Heart left ventricle (tissue), 16 donors: Measurements from ENCODE around the gene AKT1. TPM values are rescaled to one million over a fixed set of nuclear protein-coding genes. Genes with fewer than 3 reads are reported as not detected.

Experiments used
- ATAC-seq, 4 donors: fragments of 200-7000 bp; cut with Tn5 transposase; one replicate each; pipeline ENCODE4 v1.9.1; 2020 to 2022; ENCODE audit warnings: moderate library complexity in 4 of 4, mild to moderate bottlenecking in 3 of 4, moderate number of reproducible peaks in 1 of 4
- DNase-seq, 5 donors: peaks; one replicate each; pipeline ENCODE4 v3.0.0-alpha.2; 2020
- H3K27ac ChIP-seq, 12 donors: fragments of 200-600 bp; sonication (generic) in 4 of 12; one replicate each; pipeline versions ENCODE4 v1.5.0 to v1.8.0; 2016 to 2022; ENCODE audit warnings: mild to moderate bottlenecking in 2 of 12
- H3K27me3 ChIP-seq, 9 donors: fragments of 200-600 bp; sonication (generic) in 2 of 9; one replicate each; pipeline versions ENCODE4 v1.5.1 to v1.8.0; 2016 to 2022; ENCODE audit warnings: mild to moderate bottlenecking in 3 of 9
- H3K36me3 ChIP-seq, 9 donors: fragments of 200-600 bp; sonication (generic) in 2 of 9; one replicate each; pipeline versions ENCODE4 v1.5.0 to v1.8.0; 2018 to 2022; ENCODE audit warnings: mild to moderate bottlenecking in 2 of 9
- H3K4me1 ChIP-seq, 12 donors: fragments of 200-600 bp; sonication (generic) in 4 of 12; one replicate each; pipeline versions ENCODE4 v1.5.0 to v1.8.0; 2016 to 2022; ENCODE audit warnings: mild to moderate bottlenecking in 3 of 12
- H3K4me3 ChIP-seq, 12 donors: fragments of 200-600 bp; sonication (generic) in 4 of 12; one replicate each; pipeline versions ENCODE4 v1.5.0 to v1.8.0; 2017 to 2022; ENCODE audit warnings: mild to moderate bottlenecking in 9 of 12, moderate library complexity in 4 of 12
- H3K9me3 ChIP-seq, 12 donors: fragments of 200-600 bp; sonication (generic) in 4 of 12; one replicate each; pipeline versions ENCODE4 v1.5.0 to v1.8.0; 2016 to 2022; ENCODE audit warnings: mild to moderate bottlenecking in 1 of 12
- CTCF ChIP-seq, 12 donors: fragments of 200-600 bp; sonication (generic) in 4 of 12; IDR thresholded peaks; one replicate each; pipeline versions ENCODE4 v1.5.0 to v1.8.0; 2018 to 2022; ENCODE audit warnings: antibody characterized with exemption in 12 of 12, mild to moderate bottlenecking in 5 of 12
- POLR2A ChIP-seq, 2 donors: fragments of 450-650 bp; IDR thresholded peaks; one replicate each; pipeline ENCODE4 v1.6.1; 2017; ENCODE audit warnings: antibody characterized with exemption in 2 of 2, mild to moderate bottlenecking in 2 of 2, moderate library complexity in 2 of 2
- WGBS, 4 donors: extraction: QIAGEN DNeasy Blood & Tissue Kit in 2 of 4; methylation state at CpG; one replicate each; pipeline versions ENCODE4 v1.1.5 to v1.1.7; 2013 to 2018; 5-methylcytosine and 5-hydroxymethylcytosine counted together
- intact Hi-C, 10 donors: fragments of 100-400 bp; cut with DNase I; formaldehyde crosslinking; loops; one replicate each; pipeline versions ENCODE4 v1.11.1 to v1.14.2; 2022
- polyA plus RNA-seq, 2 donors: library from polyadenylated mRNA; stranded (reverse); fragments of 200-250 nt; gene quantifications; one replicate each; pipeline ENCODE4 v1.2.3, GENCODE V29; 2013
- total RNA-seq, 9 donors: library from RNA; depleted of rRNA in 2 of 9; stranded (reverse); fragments of >200 nt in 2 of 9; fragmentation: NEBNext Ultra II Directional in 3 of 9; extraction: Animal tissue kit (Norgen Biotek cat#: 25700) in 3 of 9; gene quantifications; one replicate each; pipeline versions ENCODE4 v1.1.0 to v1.2.4, GENCODE V29; 2016 to 2023
- donor health status: ischemic (EF 13 %, LVEDD 7.1; RV severe dilation, severe dysfunction).
- donor health status: healthy with polysubstance abuse.
- donor health status: DM: no; HTN: yes; CAD: no.
- donor health status: DM: no; HTN: no; CAD: no.
- donor health status: ischemic (EF 25% LVEDD 6.9; RV normal size, moderate dysfunction).
- donor health status: ischemic (EF 25% LVEDD 5.7; RV mildly dilated, moderate dysfunction).
- donor health status: healthy.
- donor health status: DM: yes; HTN: yes; CAD: no.
- donor health status: ischemic (EF 35%, LVEDD 5.7; RV mildly dilated, moderate dysfunction).
- donor health status: nonischemic (EF 11% LVEDD 7.7; RV severe dilation, severe dysfunction).
- donor health status: DM: yes; HTN: yes; CAD: no.
- donor health status: PGD.
- donor health status: ischemic (EF 29% LVEDD 5.4; RV normal size, mild dysfunction).
- donor health status: nonischemic (EF 23%, LVEDD 6.1; RV moderate dilation, normal function).

AKT1 gene
- total and polyA plus RNA-seq, 11 donors, result 108 to 173 (median 135) TPM

GRCh38 chr14:104768437-104769323, 26.9 kb downstream of the AKT1 start:
- peaks cover 0 to 12% (median 9%) of the 10 kb centered on the region in 12 donors for H3K4me1 ChIP-seq
- H3K27me3 ChIP-seq, result no peaks in the 10 kb centered on the region
- DNase-seq, result peak; percentile 86 to 95 (median 89)
- no peak overlapping the region for H3K4me3 ChIP-seq
- H3K36me3 ChIP-seq, result peaks cover 0 to 44% (median 39%) of the 10 kb centered on the region in 9 donors
- H3K9me3 ChIP-seq, result peaks cover 0 to 14% (median 0%) of the 10 kb centered on the region in 12 donors
- peak; percentile 85 to 92 (median 89) for ATAC-seq
- peak overlapping the region in 6 of 12 donors; percentile 10 to 51 (median 29) for H3K27ac ChIP-seq
- intact Hi-C loops, result loop anchor here in 8 of 10 donors (1.0 to 10.0 kb wide), 4 partner anchors 56 to 276 kb away; no protein-coding TSS in a partner anchor
- TF ChIP-seq CTCF (IDR thresholded peaks at IDR 0.05) (peak; percentile 92 to 98 (median 94)), POLR2A (IDR thresholded peaks at IDR 0.05) (no peak)
- WGBS, 4 donors, result 8 to 18% (median 15%) methylated on average over 18 to 25 of the region's 25 CpGs

- DNase-seq (no peak), ATAC-seq (no peak)
- Histone ChIP-seq H3K36me3 (peaks cover 0 to 33% (median 29%) of the 10 kb centered on the region in 9 donors), H3K4me1 (peaks cover 0 to 12% (median 9%) of the 10 kb centered on the region in 12 donors), H3K27ac (no peak overlapping the region), H3K9me3 (peaks cover 0 to 14% (median 0%) of the 10 kb centered on the region in 12 donors), H3K27me3 (no peaks in the 10 kb centered on the region), H3K4me3 (no peak overlapping the region)
- 82 to 88% (median 85%) methylated on average over 5 of the region's 5 CpGs for WGBS, 4 donors
- intact Hi-C loops, result loop anchor here in 1 of 10 donors (10.0 kb wide), 1 partner anchor 277 kb away; no protein-coding TSS in a partner anchor
- no peak for TF ChIP-seq POLR2A (IDR thresholded peaks at IDR 0.05)
- no peak for TF ChIP-seq CTCF (IDR thresholded peaks at IDR 0.05)
Observed at GRCh38 chr14:104767634-104767918, 28.0 kb downstream of the AKT1 start.

GRCh38 chr14:104766863-104767633, 28.5 kb downstream of the AKT1 start:
- intact Hi-C loops, result loop anchor here in 1 of 10 donors (10.0 kb wide), 1 partner anchor 278 kb away; no protein-coding TSS in a partner anchor
- whole genome bisulfite sequencing, 4 donors, result 81 to 85% (median 82%) methylated on average over 15 of the region's 15 CpGs
- no peak for TF ChIP-seq CTCF (IDR thresholded peaks at IDR 0.05)
- TF ChIP-seq POLR2A (IDR thresholded peaks at IDR 0.05), result no peak
- Histone ChIP-seq H3K9me3 (peaks cover 0 to 14% (median 0%) of the 10 kb centered on the region in 12 donors), H3K4me1 (peaks cover 0 to 12% (median 9%) of the 10 kb centered on the region in 12 donors), H3K4me3 (no peak overlapping the region), H3K27ac (no peak overlapping the region), H3K27me3 (no peaks in the 10 kb centered on the region), H3K36me3 (peaks cover 0 to 32% (median 25%) of the 10 kb centered on the region in 9 donors)
- no peak for DNase-seq
- no peak for ATAC-seq
